ENCODE results near the gene TOM1L2.

The TOM1L2 gene

GRCh38 chr17:17987187-17987896 lies 15.1 kb upstream of the TOM1L2 start:
- H3K27ac Mint-ChIP-seq, result no peak overlapping the region
- no peak overlapping the region for H3K4me3 Mint-ChIP-seq
- H3K27me3 Mint-ChIP-seq, result no peaks in the 10 kb centered on the region
- H3K36me3 Mint-ChIP-seq, result no peaks in the 10 kb centered on the region
- H3K9me3 Mint-ChIP-seq (ENCODE audit: low read depth), result no peaks in the 10 kb centered on the region
- H3K4me1 Mint-ChIP-seq (ENCODE audit: low read depth), result peaks cover 2% of the 10 kb centered on the region

- Mint-ChIP-seq H3K9me3 (ENCODE audit: low read depth) (no peaks in the 10 kb centered on the region), H3K4me1 (ENCODE audit: low read depth) (no peaks in the 10 kb centered on the region), H3K27ac (no peak overlapping the region), H3K27me3 (no peaks in the 10 kb centered on the region), H3K36me3 (no peaks in the 10 kb centered on the region), H3K4me3 (no peak overlapping the region)
These were observed 13.4 kb upstream of the TOM1L2 start for GRCh38 chr17:17985555-17985954.

- Mint-ChIP-seq H3K36me3 (no peaks in the 10 kb centered on the region), H3K27me3 (no peaks in the 10 kb centered on the region), H3K9me3 (ENCODE audit: low read depth) (no peaks in the 10 kb centered on the region), H3K4me1 (ENCODE audit: low read depth) (no peaks in the 10 kb centered on the region), H3K4me3 (no peak overlapping the region), H3K27ac (no peak overlapping the region)
These were observed 13.0 kb upstream of the TOM1L2 start for GRCh38 chr17:17985153-17985552.

GRCh38 chr17:17983776-17984175 lies 11.6 kb upstream of the TOM1L2 start:
- Mint-ChIP-seq H3K9me3 (ENCODE audit: low read depth) (no peaks in the 10 kb centered on the region), H3K27ac (no peak overlapping the region), H3K4me1 (ENCODE audit: low read depth) (no peaks in the 10 kb centered on the region), H3K4me3 (no peak overlapping the region), H3K27me3 (no peaks in the 10 kb centered on the region), H3K36me3 (no peaks in the 10 kb centered on the region)

GRCh38 chr17:17983376-17983775 lies 11.2 kb upstream of the TOM1L2 start:
- Mint-ChIP-seq H3K36me3 (no peaks in the 10 kb centered on the region), H3K27me3 (no peaks in the 10 kb centered on the region), H3K4me3 (no peak overlapping the region), H3K9me3 (ENCODE audit: low read depth) (no peaks in the 10 kb centered on the region), H3K27ac (no peak overlapping the region), H3K4me1 (ENCODE audit: low read depth) (no peaks in the 10 kb centered on the region)

GRCh38 chr17:17982801-17983200 lies 10.6 kb upstream of the TOM1L2 start:
- Mint-ChIP-seq H3K4me1 (ENCODE audit: low read depth) (no peaks in the 10 kb centered on the region), H3K27ac (no peak overlapping the region), H3K36me3 (no peaks in the 10 kb centered on the region), H3K9me3 (ENCODE audit: low read depth) (no peaks in the 10 kb centered on the region), H3K27me3 (no peaks in the 10 kb centered on the region), H3K4me3 (no peak overlapping the region)

GRCh38 chr17:17981330-17981729 lies 9.1 kb upstream of the TOM1L2 start:
- H3K4me1 Mint-ChIP-seq (ENCODE audit: low read depth), result no peaks in the 10 kb centered on the region
- no peak overlapping the region for H3K4me3 Mint-ChIP-seq

GRCh38 chr17:17979778-17980177 lies 7.6 kb upstream of the TOM1L2 start:
- Mint-ChIP-seq H3K27me3 (no peaks in the 10 kb centered on the region), H3K9me3 (ENCODE audit: low read depth) (no peaks in the 10 kb centered on the region), H3K27ac (no peak overlapping the region), H3K4me1 (ENCODE audit: low read depth) (no peaks in the 10 kb centered on the region), H3K4me3 (no peak overlapping the region), H3K36me3 (no peaks in the 10 kb centered on the region)

More at GRCh38 chr17:17981330-17981729, 9.1 kb upstream of the TOM1L2 start:
- Mint-ChIP-seq H3K27ac (no peak overlapping the region), H3K27me3 (no peaks in the 10 kb centered on the region), H3K36me3 (no peaks in the 10 kb centered on the region), H3K9me3 (ENCODE audit: low read depth) (no peaks in the 10 kb centered on the region)

GRCh38 chr17:17978481-17979424 lies 6.6 kb upstream of the TOM1L2 start:
- no peaks in the 10 kb centered on the region for H3K4me1 Mint-ChIP-seq (ENCODE audit: low read depth)
- no peaks in the 10 kb centered on the region for H3K27me3 Mint-ChIP-seq
- H3K27ac Mint-ChIP-seq, result no peak overlapping the region
- no peak overlapping the region for H3K4me3 Mint-ChIP-seq
- no peaks in the 10 kb centered on the region for H3K36me3 Mint-ChIP-seq
- no peaks in the 10 kb centered on the region for H3K9me3 Mint-ChIP-seq (ENCODE audit: low read depth)

GRCh38 chr17:17976931-17977570 lies 4.9 kb upstream of the TOM1L2 start:
- peaks cover 9% of the 10 kb centered on the region for H3K4me1 Mint-ChIP-seq (ENCODE audit: low read depth)
- no peaks in the 10 kb centered on the region for H3K27me3 Mint-ChIP-seq
- no peak overlapping the region for H3K27ac Mint-ChIP-seq
- H3K4me3 Mint-ChIP-seq, result no peak overlapping the region
- no peaks in the 10 kb centered on the region for H3K36me3 Mint-ChIP-seq
- H3K9me3 Mint-ChIP-seq (ENCODE audit: low read depth), result no peaks in the 10 kb centered on the region

- H3K27ac Mint-ChIP-seq, result no peak overlapping the region
These were observed 3.2 kb upstream of the TOM1L2 start for GRCh38 chr17:17975436-17975835.

GRCh38 chr17:17972952-17973254 lies 703 bp upstream of the TOM1L2 start:
- no peaks in the 10 kb centered on the region for H3K27me3 Mint-ChIP-seq
- H3K36me3 Mint-ChIP-seq, result no peaks in the 10 kb centered on the region
- H3K9me3 Mint-ChIP-seq (ENCODE audit: low read depth), result no peaks in the 10 kb centered on the region
- peak overlapping the region; percentile 94 for H3K4me3 Mint-ChIP-seq
- peak overlapping the region; percentile 79 for H3K27ac Mint-ChIP-seq
- H3K4me1 Mint-ChIP-seq (ENCODE audit: low read depth), result peaks cover 38% of the 10 kb centered on the region

More at GRCh38 chr17:17975436-17975835, 3.2 kb upstream of the TOM1L2 start:
- no peak overlapping the region for H3K4me3 Mint-ChIP-seq
- peaks cover 20% of the 10 kb centered on the region for H3K4me1 Mint-ChIP-seq (ENCODE audit: low read depth)
- no peaks in the 10 kb centered on the region for H3K9me3 Mint-ChIP-seq (ENCODE audit: low read depth)
- H3K36me3 Mint-ChIP-seq, result no peaks in the 10 kb centered on the region
- H3K27me3 Mint-ChIP-seq, result no peaks in the 10 kb centered on the region

- peak overlapping the region; percentile 87 for H3K4me3 Mint-ChIP-seq
- H3K27ac Mint-ChIP-seq, result peak overlapping the region; percentile 62
- H3K36me3 Mint-ChIP-seq, result no peaks in the 10 kb centered on the region
- H3K4me1 Mint-ChIP-seq (ENCODE audit: low read depth), result peaks cover 51% of the 10 kb centered on the region
- H3K27me3 Mint-ChIP-seq, result no peaks in the 10 kb centered on the region
- no peaks in the 10 kb centered on the region for H3K9me3 Mint-ChIP-seq (ENCODE audit: low read depth)
These were observed 622 bp downstream of the TOM1L2 start for GRCh38 chr17:17971431-17972125.

- no peaks in the 10 kb centered on the region for H3K9me3 Mint-ChIP-seq (ENCODE audit: low read depth)
- H3K4me3 Mint-ChIP-seq, result peak overlapping the region; percentile 87
- no peaks in the 10 kb centered on the region for H3K27me3 Mint-ChIP-seq
- H3K4me1 Mint-ChIP-seq (ENCODE audit: low read depth), result peaks cover 58% of the 10 kb centered on the region
- H3K36me3 Mint-ChIP-seq, result peaks cover 2% of the 10 kb centered on the region
- H3K27ac Mint-ChIP-seq, result peak overlapping the region; percentile 62
These were observed 1.3 kb downstream of the TOM1L2 start for GRCh38 chr17:17970699-17971430.

Measured in activated naive CD8-positive, alpha-beta T cell (primary cell).